CD4-positive, alpha-beta T cell (primary cell): ENCODE data around the gene EVC2. TPM values are rescaled to one million over a fixed set of nuclear protein-coding genes. Genes with fewer than 3 reads are reported as not detected.

Experiments
- ATAC-seq: fragments of 200-7000 bp; cut with Tn5 transposase; one replicate; pipeline ENCODE4 v1.10.0; 2022; ENCODE audit warnings: mild to moderate bottlenecking; ENCODE audit not compliant: poor library complexity
- CTCF ChIA-PET: fragments of 350-600 bp; sonication (Branson Sonifier 250); formaldehyde crosslinking; loops from one replicate; lab custom pipeline; 2021; ENCODE audit warnings: antibody characterized with exemption, inconsistent platforms; lab: Charles Lee
- POLR2A ChIA-PET: fragments of 350-600 bp; sonication (Branson Sonifier 250); formaldehyde crosslinking; loops from one replicate; lab custom pipeline; 2021; ENCODE audit warnings: antibody characterized with exemption, inconsistent platforms; lab: Charles Lee
- DNase-seq, 14 experiments: peaks; one replicate each; pipeline ENCODE4 v3.0.0-alpha.2; 2013 to 2020; ENCODE audit warnings: mixed read lengths in 2 of 14
- H3K27ac ChIP-seq, 2 donors: one replicate each; pipeline versions ENCODE4 v1.5.1 to v1.7.0; 2013; ENCODE audit warnings: low read length in 2 of 2, low read depth in 1 of 2, mild to moderate bottlenecking in 1 of 2
- H3K27me3 ChIP-seq, 2 experiments: 1 replicate in 1 of 2; 2 replicates in 1 of 2; pipeline versions ENCODE4 v1.6.1 to v1.7.0; 2013; ENCODE audit warnings: low read length in 2 of 2, control low read depth in 1 of 2, mild to moderate bottlenecking in 1 of 2, moderate library complexity in 1 of 2; ENCODE audit not compliant: insufficient read depth in 2 of 2, control insufficient read depth in 1 of 2
- H3K36me3 ChIP-seq: one replicate; pipeline ENCODE4 v1.6.1; 2013; ENCODE audit warnings: low read length, control low read depth; ENCODE audit not compliant: insufficient read depth
- H3K4me1 ChIP-seq: one replicate; pipeline ENCODE4 v1.6.1; 2013; ENCODE audit warnings: low read length, control low read depth; ENCODE audit not compliant: insufficient read depth
- H3K4me3 ChIP-seq: one replicate; pipeline ENCODE4 v1.5.1; 2013; ENCODE audit warnings: mild to moderate bottlenecking, low read length, moderate library complexity
- H3K9me3 ChIP-seq, 2 experiments: 1 replicate in 1 of 2; 2 replicates in 1 of 2; pipeline versions ENCODE4 v1.6.1 to v1.7.0; 2013; ENCODE audit warnings: low read length in 2 of 2, mild to moderate bottlenecking in 2 of 2, control low read depth in 1 of 2, moderate library complexity in 1 of 2; ENCODE audit not compliant: control insufficient read depth in 1 of 2, insufficient read depth in 1 of 2
- H3K27ac Mint-ChIP-seq: one replicate; pipeline ENCODE4 v1.8.0; 2020; ENCODE audit warnings: mixed read lengths
- H3K27me3 Mint-ChIP-seq: one replicate; pipeline ENCODE4 v1.8.0; 2021; ENCODE audit warnings: mixed read lengths
- H3K36me3 Mint-ChIP-seq: one replicate; pipeline ENCODE4 v1.8.0; 2021; ENCODE audit warnings: low read depth, mixed read lengths
- H3K4me1 Mint-ChIP-seq: one replicate; pipeline ENCODE4 v1.8.0; 2021; ENCODE audit warnings: low read depth, mixed read lengths
- H3K4me3 Mint-ChIP-seq: one replicate; pipeline ENCODE4 v1.8.0; 2020; ENCODE audit warnings: mild to moderate bottlenecking, mixed read lengths
- H3K9me3 Mint-ChIP-seq: one replicate; pipeline ENCODE4 v1.8.0; 2020; ENCODE audit warnings: mixed read lengths
- CTCF ChIP-seq: fragments of 200-600 bp; IDR thresholded peaks from one replicate; pipeline ENCODE4 v1.8.0; 2022; ENCODE audit warnings: antibody characterized with exemption, mild to moderate bottlenecking
- intact Hi-C, 2 experiments: fragments of 100-400 bp; cut with DNase I in 1 of 2; cut with micrococcal nuclease in 1 of 2; formaldehyde crosslinking; loops; one replicate each; pipeline versions ENCODE4 v1.15.1 to v1.9.0; 2023 to 2025; cut with DNase I, micrococcal nuclease
- total RNA-seq, 174 experiments: library from RNA in 2 of 174; stranded (reverse) in 2 of 174; gene quantifications; one replicate each; pipeline ENCODE4 v1.2.3 and lab custom pipeline; 2021 to 2026

Gene EVC2
- total RNA-seq, 2 experiments from 2014 or later, result 1.1 to 1.3 TPM

- H3K4me3 Mint-ChIP-seq, result no peak overlapping the region
- DNase-seq (no peak), ATAC-seq (no peak)
- H3K36me3 Mint-ChIP-seq, result no peaks in the 10 kb centered on the region
- H3K27ac Mint-ChIP-seq, result no peak overlapping the region
- H3K27ac ChIP-seq, result no peak overlapping the region
- H3K4me1 Mint-ChIP-seq, result no peaks in the 10 kb centered on the region
- H3K36me3 ChIP-seq, result no peaks in the 10 kb centered on the region
- TF ChIP-seq CTCF, result no peak
- POLR2A ChIA-PET, result no interaction called here
- H3K27me3 Mint-ChIP-seq, result peaks cover 4% of the 10 kb centered on the region
- H3K27me3 ChIP-seq, result no peaks in the 10 kb centered on the region
- H3K4me3 ChIP-seq, result no peak overlapping the region
- no peaks in the 10 kb centered on the region for H3K4me1 ChIP-seq
- CTCF ChIA-PET, result no interaction called here
- peaks cover 0 to 3% of the 10 kb centered on the region in 2 experiments for H3K9me3 ChIP-seq
- intact Hi-C loops, result no loop called here
- H3K9me3 Mint-ChIP-seq, result no peaks in the 10 kb centered on the region
Measured at GRCh38 chr4:5742968-5743367, 34.6 kb upstream of the EVC2 start.

- H3K27me3 Mint-ChIP-seq, result peaks cover 4% of the 10 kb centered on the region
- no peaks in the 10 kb centered on the region for H3K36me3 Mint-ChIP-seq
- no peak overlapping the region for H3K4me3 Mint-ChIP-seq
- no peak for DNase-seq
- no peaks in the 10 kb centered on the region for H3K36me3 ChIP-seq
- ChIA-PET CTCF (interaction anchor here (0.6 kb wide), 1 partner anchor 108 kb away, joined by 3 read pairs; no protein-coding TSS in a partner anchor), POLR2A (no interaction called here)
- no peak overlapping the region for H3K4me3 ChIP-seq
- no peak overlapping the region for H3K27ac ChIP-seq
- H3K9me3 Mint-ChIP-seq, result no peaks in the 10 kb centered on the region
- ATAC-seq, result no peak
- no peaks in the 10 kb centered on the region for H3K4me1 ChIP-seq
- intact Hi-C loops, result no loop called here
- no peak overlapping the region for H3K27ac Mint-ChIP-seq
- TF ChIP-seq CTCF, result no peak
- peaks cover 0 to 3% of the 10 kb centered on the region in 2 experiments for H3K9me3 ChIP-seq
- no peaks in the 10 kb centered on the region for H3K4me1 Mint-ChIP-seq
- no peaks in the 10 kb centered on the region for H3K27me3 ChIP-seq
Measured at GRCh38 chr4:5742388-5742787, 34.0 kb upstream of the EVC2 start.

GRCh38 chr4:5738061-5738460, 29.7 kb upstream of the EVC2 start:
- Histone ChIP-seq H3K27me3 (no peaks in the 10 kb centered on the region), H3K4me1 (no peaks in the 10 kb centered on the region), H3K9me3 (peaks cover 0 to 5% of the 10 kb centered on the region in 2 experiments), H3K4me3 (no peak overlapping the region), H3K36me3 (no peaks in the 10 kb centered on the region), H3K27ac (no peak overlapping the region)
- peaks cover 4% of the 10 kb centered on the region for H3K27me3 Mint-ChIP-seq
- H3K36me3 Mint-ChIP-seq, result no peaks in the 10 kb centered on the region
- no peaks in the 10 kb centered on the region for H3K9me3 Mint-ChIP-seq
- ChIA-PET CTCF (no interaction called here), POLR2A (no interaction called here)
- ATAC-seq, result no peak
- no peak for DNase-seq
- no peaks in the 10 kb centered on the region for H3K4me1 Mint-ChIP-seq
- TF ChIP-seq CTCF, result no peak
- intact Hi-C loops, result no loop called here
- no peak overlapping the region for H3K4me3 Mint-ChIP-seq
- no peak overlapping the region for H3K27ac Mint-ChIP-seq
